Measurements from ENCODE around the gene GRK1.

GRK1 gene

GRCh38 chr13:113764793-113765563 lies 98.0 kb downstream of the GRK1 start:
- no peaks in the 10 kb centered on the region for H3K9me3 ChIP-seq (ENCODE audit: control insufficient read depth, low read length)
- peaks cover 5% of the 10 kb centered on the region for H3K4me1 ChIP-seq (ENCODE audit: control insufficient read depth, insufficient read depth, low read length, poor library complexity, severe bottlenecking)
- no peaks in the 10 kb centered on the region for H3K36me3 ChIP-seq (ENCODE audit: control insufficient read depth, insufficient read depth, low read length)
- no peak overlapping the region for H3K27ac ChIP-seq (ENCODE audit: low read depth, low read length, severe bottlenecking)
- WGBS, 2 experiments (ENCODE audit: insufficient coverage in 2 of 2): 90 to 93% methylated on average over 19 of the region's 19 CpGs
- H3K4me3 ChIP-seq (ENCODE audit: extremely low read depth, insufficient read depth, low read length, poor library complexity, severe bottlenecking): no peak overlapping the region

GRCh38 chr13:113765564-113765910 lies 98.5 kb downstream of the GRK1 start:
- H3K36me3 ChIP-seq (ENCODE audit: control insufficient read depth, insufficient read depth, low read length): no peaks in the 10 kb centered on the region
- H3K9me3 ChIP-seq (ENCODE audit: control insufficient read depth, low read length): no peaks in the 10 kb centered on the region
- peaks cover 5% of the 10 kb centered on the region for H3K4me1 ChIP-seq (ENCODE audit: control insufficient read depth, insufficient read depth, low read length, poor library complexity, severe bottlenecking)
- no peak overlapping the region for H3K4me3 ChIP-seq (ENCODE audit: extremely low read depth, insufficient read depth, low read length, poor library complexity, severe bottlenecking)
- H3K27ac ChIP-seq (ENCODE audit: low read depth, low read length, severe bottlenecking): no peak overlapping the region
- 71 to 86% methylated on average over 2 to 3 of the region's 4 CpGs for WGBS, 2 experiments (ENCODE audit: insufficient coverage in 2 of 2)

GRCh38 chr13:113766035-113766800 lies 99.2 kb downstream of the GRK1 start:
- H3K27ac ChIP-seq (ENCODE audit: low read depth, low read length, severe bottlenecking): no peak overlapping the region
- H3K9me3 ChIP-seq (ENCODE audit: control insufficient read depth, low read length): no peaks in the 10 kb centered on the region
- WGBS, 2 experiments (ENCODE audit: insufficient coverage in 2 of 2): 90 to 92% methylated on average over 26 to 27 of the region's 30 CpGs

GRCh38 chr13:113767366-113767765 lies 100.3 kb downstream of the GRK1 start:
- no peaks in the 10 kb centered on the region for H3K9me3 ChIP-seq (ENCODE audit: control insufficient read depth, low read length)
- H3K36me3 ChIP-seq (ENCODE audit: control insufficient read depth, insufficient read depth, low read length): no peaks in the 10 kb centered on the region
- peaks cover 2% of the 10 kb centered on the region for H3K4me1 ChIP-seq (ENCODE audit: control insufficient read depth, insufficient read depth, low read length, poor library complexity, severe bottlenecking)
- no peak overlapping the region for H3K4me3 ChIP-seq (ENCODE audit: extremely low read depth, insufficient read depth, low read length, poor library complexity, severe bottlenecking)
- H3K27ac ChIP-seq (ENCODE audit: low read depth, low read length, severe bottlenecking): no peak overlapping the region
- WGBS, 2 experiments (ENCODE audit: insufficient coverage in 2 of 2): 71 to 75% methylated on average over 1 of the region's 2 CpGs

More at GRCh38 chr13:113766035-113766800, 99.2 kb downstream of the GRK1 start:
- Histone ChIP-seq H3K4me1 (ENCODE audit: control insufficient read depth, insufficient read depth, low read length, poor library complexity, severe bottlenecking) (peaks cover 5% of the 10 kb centered on the region), H3K36me3 (ENCODE audit: control insufficient read depth, insufficient read depth, low read length) (no peaks in the 10 kb centered on the region), H3K4me3 (ENCODE audit: extremely low read depth, insufficient read depth, low read length, poor library complexity, severe bottlenecking) (no peak overlapping the region)

- Histone ChIP-seq H3K27ac (ENCODE audit: low read depth, low read length, severe bottlenecking) (no peak overlapping the region), H3K36me3 (ENCODE audit: control insufficient read depth, insufficient read depth, low read length) (no peaks in the 10 kb centered on the region), H3K4me1 (ENCODE audit: control insufficient read depth, insufficient read depth, low read length, poor library complexity, severe bottlenecking) (no peaks in the 10 kb centered on the region), H3K9me3 (ENCODE audit: control insufficient read depth, low read length) (no peaks in the 10 kb centered on the region), H3K4me3 (ENCODE audit: extremely low read depth, insufficient read depth, low read length, poor library complexity, severe bottlenecking) (no peak overlapping the region)
- 87 to 90% methylated on average over 24 to 26 of the region's 28 CpGs for WGBS, 2 experiments (ENCODE audit: insufficient coverage in 2 of 2)
These were observed 101.2 kb downstream of the GRK1 start for GRCh38 chr13:113768018-113768905.

- 91 to 95% methylated on average over 5 of the region's 5 CpGs for WGBS, 2 experiments (ENCODE audit: insufficient coverage in 2 of 2)
- Histone ChIP-seq H3K4me1 (ENCODE audit: control insufficient read depth, insufficient read depth, low read length, poor library complexity, severe bottlenecking) (no peaks in the 10 kb centered on the region), H3K4me3 (ENCODE audit: extremely low read depth, insufficient read depth, low read length, poor library complexity, severe bottlenecking) (no peak overlapping the region), H3K36me3 (ENCODE audit: control insufficient read depth, insufficient read depth, low read length) (no peaks in the 10 kb centered on the region), H3K9me3 (ENCODE audit: control insufficient read depth, low read length) (no peaks in the 10 kb centered on the region), H3K27ac (ENCODE audit: low read depth, low read length, severe bottlenecking) (no peak overlapping the region)
These were observed 102.1 kb downstream of the GRK1 start for GRCh38 chr13:113769106-113769505.

- H3K36me3 ChIP-seq (ENCODE audit: control insufficient read depth, insufficient read depth, low read length): no peaks in the 10 kb centered on the region
- no peaks in the 10 kb centered on the region for H3K4me1 ChIP-seq (ENCODE audit: control insufficient read depth, insufficient read depth, low read length, poor library complexity, severe bottlenecking)
- H3K9me3 ChIP-seq (ENCODE audit: control insufficient read depth, low read length): no peaks in the 10 kb centered on the region
- WGBS, 2 experiments (ENCODE audit: insufficient coverage in 2 of 2): 81 to 87% methylated on average over 12 to 13 of the region's 13 CpGs
- no peak overlapping the region for H3K27ac ChIP-seq (ENCODE audit: low read depth, low read length, severe bottlenecking)
- no peak overlapping the region for H3K4me3 ChIP-seq (ENCODE audit: extremely low read depth, insufficient read depth, low read length, poor library complexity, severe bottlenecking)
These were observed 102.9 kb downstream of the GRK1 start for GRCh38 chr13:113769881-113770280.

- no peak overlapping the region for H3K4me3 ChIP-seq (ENCODE audit: extremely low read depth, insufficient read depth, low read length, poor library complexity, severe bottlenecking)
- 89 to 95% methylated on average over 3 to 7 of the region's 8 CpGs for WGBS, 2 experiments (ENCODE audit: insufficient coverage in 2 of 2)
- H3K27ac ChIP-seq (ENCODE audit: low read depth, low read length, severe bottlenecking): no peak overlapping the region
- H3K9me3 ChIP-seq (ENCODE audit: control insufficient read depth, low read length): no peaks in the 10 kb centered on the region
- no peaks in the 10 kb centered on the region for H3K4me1 ChIP-seq (ENCODE audit: control insufficient read depth, insufficient read depth, low read length, poor library complexity, severe bottlenecking)
- no peaks in the 10 kb centered on the region for H3K36me3 ChIP-seq (ENCODE audit: control insufficient read depth, insufficient read depth, low read length)
These were observed 103.4 kb downstream of the GRK1 start for GRCh38 chr13:113770441-113770840.

GRCh38 chr13:113770937-113771336 lies 103.9 kb downstream of the GRK1 start:
- Histone ChIP-seq H3K4me1 (ENCODE audit: control insufficient read depth, insufficient read depth, low read length, poor library complexity, severe bottlenecking) (no peaks in the 10 kb centered on the region), H3K9me3 (ENCODE audit: control insufficient read depth, low read length) (no peaks in the 10 kb centered on the region), H3K4me3 (ENCODE audit: extremely low read depth, insufficient read depth, low read length, poor library complexity, severe bottlenecking) (no peak overlapping the region), H3K27ac (ENCODE audit: low read depth, low read length, severe bottlenecking) (no peak overlapping the region), H3K36me3 (ENCODE audit: control insufficient read depth, insufficient read depth, low read length) (no peaks in the 10 kb centered on the region)
- whole genome bisulfite sequencing, 2 experiments (ENCODE audit: insufficient coverage in 2 of 2): 85 to 100% methylated on average over 3 of the region's 5 CpGs

- Histone ChIP-seq H3K27ac (ENCODE audit: low read depth, low read length, severe bottlenecking) (no peak overlapping the region), H3K4me3 (ENCODE audit: extremely low read depth, insufficient read depth, low read length, poor library complexity, severe bottlenecking) (no peak overlapping the region), H3K4me1 (ENCODE audit: control insufficient read depth, insufficient read depth, low read length, poor library complexity, severe bottlenecking) (no peaks in the 10 kb centered on the region), H3K9me3 (ENCODE audit: control insufficient read depth, low read length) (no peaks in the 10 kb centered on the region), H3K36me3 (ENCODE audit: control insufficient read depth, insufficient read depth, low read length) (no peaks in the 10 kb centered on the region)
- WGBS, 2 experiments (ENCODE audit: insufficient coverage in 2 of 2): 77 to 100% methylated on average over 1 to 3 of the region's 4 CpGs
These were observed 104.8 kb downstream of the GRK1 start for GRCh38 chr13:113771709-113772331.
